ENCODE results near the gene ERC1.
"Not testable (repeated sequence)": the region's sequence is repeated elsewhere in the genome, so short reads cannot be mapped to it uniquely, and the experiment has no call there.

ERC1 gene

DNA sequence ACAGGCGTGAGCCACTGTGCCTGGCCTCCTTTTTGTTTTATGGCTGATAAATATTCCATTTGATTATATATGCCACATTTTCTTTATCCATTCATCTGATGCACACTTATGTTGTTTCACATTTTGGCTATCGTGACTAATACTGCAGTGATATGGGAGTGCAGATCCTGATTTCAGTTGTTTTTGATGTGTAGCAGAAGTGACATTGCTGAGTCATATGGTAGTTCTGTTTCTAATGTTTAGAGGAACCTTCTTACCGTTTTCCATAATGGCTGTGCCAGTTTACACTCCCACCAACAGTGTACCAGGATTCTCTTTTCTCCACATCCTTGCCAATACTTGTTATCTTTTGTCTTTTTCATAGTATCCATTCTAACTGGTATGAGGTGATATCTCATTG, 235.9 kb downstream of the ERC1 start:
- H3K4me3 ChIP-seq (ENCODE audit: low read depth, low read length), result no peak overlapping the region
- TF ChIP-seq, protein P1, sequence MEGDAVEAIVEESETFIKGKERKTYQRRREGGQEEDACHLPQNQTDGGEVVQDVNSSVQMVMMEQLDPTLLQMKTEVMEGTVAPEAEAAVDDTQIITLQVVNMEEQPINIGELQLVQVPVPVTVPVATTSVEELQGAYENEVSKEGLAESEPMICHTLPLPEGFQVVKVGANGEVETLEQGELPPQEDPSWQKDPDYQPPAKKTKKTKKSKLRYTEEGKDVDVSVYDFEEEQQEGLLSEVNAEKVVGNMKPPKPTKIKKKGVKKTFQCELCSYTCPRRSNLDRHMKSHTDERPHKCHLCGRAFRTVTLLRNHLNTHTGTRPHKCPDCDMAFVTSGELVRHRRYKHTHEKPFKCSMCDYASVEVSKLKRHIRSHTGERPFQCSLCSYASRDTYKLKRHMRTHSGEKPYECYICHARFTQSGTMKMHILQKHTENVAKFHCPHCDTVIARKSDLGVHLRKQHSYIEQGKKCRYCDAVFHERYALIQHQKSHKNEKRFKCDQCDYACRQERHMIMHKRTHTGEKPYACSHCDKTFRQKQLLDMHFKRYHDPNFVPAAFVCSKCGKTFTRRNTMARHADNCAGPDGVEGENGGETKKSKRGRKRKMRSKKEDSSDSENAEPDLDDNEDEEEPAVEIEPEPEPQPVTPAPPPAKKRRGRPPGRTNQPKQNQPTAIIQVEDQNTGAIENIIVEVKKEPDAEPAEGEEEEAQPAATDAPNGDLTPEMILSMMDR (IDR thresholded peaks at IDR 0.05; ENCODE audit: borderline replicate concordance, insufficient read depth, low read depth, low read length), result no peak

DNA sequence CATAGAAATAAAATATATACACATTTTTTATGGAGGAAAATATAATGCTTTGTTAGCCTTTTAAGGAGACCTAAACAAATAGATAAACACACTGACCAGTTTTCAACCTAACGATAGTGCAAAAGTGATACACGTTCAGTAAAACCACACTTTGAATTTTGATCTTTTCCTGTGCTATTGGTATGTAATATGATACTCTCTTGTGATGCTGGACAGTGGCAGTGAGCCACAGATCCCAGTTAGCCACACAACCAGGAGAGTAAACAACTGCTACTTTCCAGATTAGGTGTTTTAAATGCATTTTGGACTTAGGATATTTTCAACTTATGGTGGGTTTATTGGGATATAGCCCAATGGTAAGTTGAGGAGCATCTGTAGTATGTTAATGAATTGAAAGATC, 243.1 kb downstream of the ERC1 start:
- no peak overlapping the region for H3K4me3 ChIP-seq (ENCODE audit: low read depth, low read length)
- TF ChIP-seq, protein P1 (IDR thresholded peaks at IDR 0.05; ENCODE audit: borderline replicate concordance, insufficient read depth, low read depth, low read length), result no peak

DNA sequence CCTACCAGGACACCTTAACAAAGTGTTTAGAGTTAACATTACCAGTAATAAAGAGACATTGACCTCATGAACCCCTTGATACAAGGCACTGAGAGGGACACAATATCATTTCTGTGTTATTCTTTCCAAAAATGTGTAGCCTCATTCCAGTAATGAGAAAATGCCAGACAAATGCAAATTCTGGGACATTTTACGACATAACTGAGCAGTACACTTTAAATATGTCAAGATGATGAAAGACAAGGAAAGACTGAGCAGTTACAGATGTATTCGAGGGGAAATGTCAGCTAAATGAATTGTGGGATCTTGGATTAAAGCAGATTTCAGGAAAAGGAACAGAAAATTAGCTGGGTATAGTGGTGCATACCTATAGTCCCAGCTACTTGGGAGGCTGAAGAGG, 255.6 kb downstream of the ERC1 start:
- no peak overlapping the region for H3K4me3 ChIP-seq (ENCODE audit: low read depth, low read length)
- TF ChIP-seq, protein P1 (IDR thresholded peaks at IDR 0.05; ENCODE audit: borderline replicate concordance, insufficient read depth, low read depth, low read length), result no peak

DNA sequence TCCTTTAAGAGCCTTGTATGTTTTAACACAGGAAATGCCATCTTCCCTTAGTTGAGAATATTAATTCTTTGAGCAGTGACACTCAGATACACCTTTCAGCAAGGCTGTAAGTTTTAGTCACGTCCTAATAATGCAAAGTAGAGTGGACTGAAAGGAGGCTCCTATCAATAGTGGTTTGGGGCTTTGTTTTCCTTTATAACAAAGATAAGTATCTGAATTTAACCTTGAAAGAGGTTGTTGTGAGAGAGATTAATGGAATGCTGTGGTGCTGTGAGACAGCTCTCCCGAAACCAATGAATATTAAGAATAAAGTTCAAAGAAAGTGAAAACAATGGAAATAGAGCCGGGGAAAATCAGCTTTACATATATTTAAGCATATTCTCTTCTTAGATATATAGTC, 259.6 kb downstream of the ERC1 start:
- no peak overlapping the region for H3K4me3 ChIP-seq (ENCODE audit: low read depth, low read length)
- TF ChIP-seq, protein P1 (IDR thresholded peaks at IDR 0.05; ENCODE audit: borderline replicate concordance, insufficient read depth, low read depth, low read length), result no peak

DNA sequence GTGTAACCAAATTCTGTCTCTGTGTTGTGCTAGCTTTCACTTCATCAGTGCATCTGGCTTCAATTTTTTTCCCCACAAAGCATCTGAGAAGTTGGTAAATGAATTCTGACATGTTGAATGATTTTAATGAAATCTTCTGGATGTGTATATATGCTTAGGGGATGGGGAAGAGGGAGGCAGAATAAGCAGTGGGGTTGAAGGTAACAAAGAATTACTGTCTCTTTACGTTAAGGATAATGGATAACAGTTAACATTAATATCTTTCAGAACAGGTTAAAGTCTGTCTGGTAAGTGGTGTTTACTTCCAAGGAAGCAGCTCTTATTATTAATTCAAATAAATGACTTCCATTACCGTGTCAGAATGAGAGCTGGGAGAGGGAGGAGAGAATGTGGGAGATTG, 261.7 kb downstream of the ERC1 start:
- H3K4me3 ChIP-seq (ENCODE audit: low read depth, low read length), result no peak overlapping the region
- TF ChIP-seq, protein P1 (IDR thresholded peaks at IDR 0.05; ENCODE audit: borderline replicate concordance, insufficient read depth, low read depth, low read length), result no peak

DNA sequence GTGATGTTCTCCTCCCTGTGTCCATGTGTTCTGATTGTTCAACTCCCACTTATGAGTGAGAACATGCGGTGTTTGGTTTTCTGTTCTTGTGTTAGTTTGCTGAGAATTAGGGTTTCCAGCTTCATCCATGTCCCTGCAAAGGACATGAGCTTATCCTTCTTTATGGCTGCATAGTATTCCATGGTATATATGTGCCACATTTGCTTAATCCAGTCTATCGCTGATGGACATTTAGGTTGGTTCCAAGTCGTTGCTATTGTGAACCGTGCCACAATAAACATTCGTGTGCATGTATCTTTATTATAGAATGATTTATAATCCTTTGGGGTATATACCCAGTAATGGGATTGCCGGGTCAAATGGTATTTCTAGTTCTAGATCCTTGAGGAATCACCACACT, 264.1 kb downstream of the ERC1 start:
- not testable (repeated sequence) for H3K4me3 ChIP-seq (ENCODE audit: low read depth, low read length)

DNA sequence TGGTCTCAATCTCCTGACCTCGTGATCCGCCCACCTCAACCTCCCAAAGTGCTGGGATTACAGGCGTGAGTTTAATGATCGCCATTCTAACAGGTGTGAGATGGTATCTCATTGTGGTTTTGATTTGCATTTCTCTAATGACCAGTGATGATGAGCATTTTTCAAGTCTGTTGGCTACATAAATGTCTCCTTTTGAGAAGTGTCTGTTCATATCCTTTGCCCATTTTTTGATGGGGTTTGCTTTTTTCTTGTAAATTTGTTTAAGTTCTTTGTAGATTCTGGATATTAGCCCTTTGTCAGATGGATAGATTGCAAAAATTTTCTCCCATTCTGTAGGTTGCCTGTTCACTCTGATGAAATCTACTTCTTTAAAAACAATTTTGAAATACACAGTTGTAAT, 264.8 kb downstream of the ERC1 start:
- H3K4me3 ChIP-seq (ENCODE audit: low read depth, low read length), result not testable (repeated sequence)

DNA sequence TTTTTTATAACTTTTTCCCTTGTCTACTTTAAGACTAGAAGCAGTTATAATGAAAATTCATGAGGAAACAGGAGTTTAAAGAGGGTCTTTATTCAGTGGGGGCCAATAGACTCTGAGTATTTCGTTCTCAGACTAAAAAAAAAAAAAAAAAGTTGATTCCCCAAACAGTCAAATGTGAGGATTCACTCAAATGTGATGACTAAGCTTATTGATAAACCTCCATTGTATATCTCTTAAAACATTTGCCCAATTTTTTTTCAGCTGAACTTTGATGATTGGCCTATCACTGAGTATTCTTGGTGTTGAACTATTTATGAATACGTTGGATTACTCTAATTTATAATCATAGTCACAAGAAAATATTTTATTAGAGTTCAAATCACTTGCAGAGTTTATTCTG, 265.3 kb downstream of the ERC1 start:
- TF ChIP-seq, protein P1 (IDR thresholded peaks at IDR 0.05; ENCODE audit: borderline replicate concordance, insufficient read depth, low read depth, low read length), result no peak

More for the DNA sequence above, 265.3 kb downstream of the ERC1 start:
- no peak overlapping the region for H3K4me3 ChIP-seq (ENCODE audit: low read depth, low read length)

Data from GM12875 (cell line).